Measurements from ENCODE around the gene CD2AP.

- no peak for TF ChIP-seq CTCF (IDR thresholded peaks at IDR 0.05; ENCODE audit: insufficient read depth, low read length, poor library complexity, severe bottlenecking)
- TF ChIP-seq EZH2phosphoT487 (conservative IDR thresholded peaks at IDR 0.05; ENCODE audit: low read length), result no peak
Observed at GRCh38 chr6:47483516-47483852, 5.9 kb downstream of the CD2AP start.
